HG03280 (cell line): ENCODE results near the gene DYNC2LI1.

Source experiments
- ATAC-seq: cut with Tn5 transposase; IDR thresholded peaks from one replicate; pipeline ENCODE4 v1.9.1; 2021; ENCODE audit warnings: mild to moderate bottlenecking, moderate library complexity; ENCODE audit not compliant: unreplicated experiment

Gene DYNC2LI1

DNA sequence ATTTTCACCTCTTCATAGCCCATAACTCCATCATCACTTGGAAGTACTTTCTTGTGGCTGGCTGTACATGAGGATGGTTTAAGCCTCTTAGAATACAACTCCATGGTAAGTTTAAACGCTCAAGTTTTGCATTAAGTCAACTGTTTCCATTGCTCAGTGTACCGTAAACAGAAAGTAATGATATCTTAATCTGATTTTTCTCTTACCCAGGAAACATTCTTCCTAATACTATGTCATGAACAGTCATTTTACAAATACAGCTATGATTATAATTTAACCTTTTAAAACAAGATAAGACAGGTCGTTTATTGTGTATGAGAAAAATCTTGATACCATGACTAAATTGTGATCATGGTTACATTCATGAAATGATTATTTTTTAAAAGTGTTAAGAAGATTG lies 11.6 kb upstream of the DYNC2LI1 start:
- ATAC-seq, result no peak

DNA sequence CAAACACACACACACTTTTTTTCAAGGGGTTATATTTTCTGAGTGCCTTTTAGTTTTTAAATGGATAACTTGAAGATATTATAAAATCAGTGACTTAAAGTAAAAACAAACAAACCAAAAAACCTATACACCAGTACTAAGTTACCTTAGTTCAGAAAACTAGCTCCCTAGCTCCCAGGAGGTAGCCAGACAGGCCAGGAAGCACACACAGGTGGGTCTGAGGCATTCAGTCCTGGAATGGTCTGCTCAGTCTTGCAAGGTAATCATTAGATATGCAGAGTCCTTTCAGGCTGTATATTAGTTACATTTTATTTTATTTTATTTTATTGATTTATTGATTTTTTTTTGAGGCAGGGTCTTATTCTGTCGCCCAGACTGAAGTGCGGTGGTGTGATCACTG lies 10.7 kb upstream of the DYNC2LI1 start:
- ATAC-seq, result no peak

DNA sequence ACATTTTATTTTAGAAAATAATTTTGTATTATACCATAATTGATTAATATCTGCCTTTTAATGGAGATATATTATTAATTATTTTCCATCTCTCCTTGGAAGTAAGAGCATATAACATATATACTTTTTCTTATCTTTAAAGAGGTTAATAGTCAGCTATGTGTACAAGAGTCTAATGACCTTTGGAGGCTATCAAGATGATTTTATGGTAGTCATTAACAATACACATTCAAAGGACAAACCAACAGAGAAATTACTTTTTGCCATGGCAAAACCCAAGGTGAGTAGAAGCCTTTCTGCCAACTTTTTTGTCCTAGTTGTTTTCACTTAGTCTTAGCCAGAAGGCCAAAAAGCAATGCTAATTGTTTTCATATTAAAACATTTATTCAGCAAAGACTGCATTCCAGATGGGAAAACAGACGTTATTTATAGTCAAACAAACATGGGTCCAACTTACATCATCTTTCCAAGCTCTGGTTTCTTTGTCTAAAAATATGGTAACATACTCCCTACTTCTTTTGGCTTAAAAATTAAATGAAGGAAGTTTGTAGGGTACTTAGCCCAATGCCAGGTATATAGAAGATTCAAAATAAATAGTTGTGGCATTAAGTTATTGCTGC lies 9.6 kb upstream of the DYNC2LI1 start:
- ATAC-seq, result no peak

DNA sequence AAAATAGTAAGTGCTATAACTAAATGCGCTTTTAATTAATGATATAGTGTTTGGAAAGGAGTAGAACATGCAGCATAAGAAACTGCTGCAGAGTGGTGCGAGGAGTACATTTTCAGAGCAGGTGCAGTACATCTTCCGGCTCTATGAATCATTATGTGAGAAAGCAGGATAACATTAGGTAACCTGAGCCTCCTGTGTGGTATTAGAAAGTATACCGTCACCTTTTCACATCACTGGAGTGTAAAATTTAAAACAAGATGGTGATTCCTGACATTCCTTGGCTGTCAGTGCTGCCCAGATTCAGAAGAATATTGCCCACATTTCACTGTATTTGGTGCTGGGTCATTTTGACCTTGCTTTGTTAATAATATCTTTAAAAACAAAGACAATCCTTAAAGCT lies 7.8 kb upstream of the DYNC2LI1 start:
- ATAC-seq, result no peak

DNA sequence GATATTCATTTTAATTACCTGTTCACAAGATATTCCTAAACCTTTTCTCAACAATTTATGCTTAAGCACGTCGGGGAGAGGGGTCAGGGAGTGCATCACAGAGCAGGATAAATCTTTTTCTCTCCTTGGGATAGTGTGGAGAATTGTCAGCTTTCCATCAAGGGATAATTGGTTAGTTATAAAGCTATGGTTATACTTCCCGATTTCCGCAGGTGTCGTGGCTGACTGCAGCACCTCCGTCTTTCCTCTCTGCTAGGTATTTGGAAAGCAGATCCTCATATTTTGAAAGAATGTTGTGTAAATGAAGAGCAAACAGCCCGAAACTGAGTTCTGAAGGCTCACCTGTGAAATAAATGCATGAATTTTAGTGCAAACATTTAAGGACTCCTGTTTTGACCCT lies 778 bp downstream of the DYNC2LI1 start:
- no peak for ATAC-seq

DNA sequence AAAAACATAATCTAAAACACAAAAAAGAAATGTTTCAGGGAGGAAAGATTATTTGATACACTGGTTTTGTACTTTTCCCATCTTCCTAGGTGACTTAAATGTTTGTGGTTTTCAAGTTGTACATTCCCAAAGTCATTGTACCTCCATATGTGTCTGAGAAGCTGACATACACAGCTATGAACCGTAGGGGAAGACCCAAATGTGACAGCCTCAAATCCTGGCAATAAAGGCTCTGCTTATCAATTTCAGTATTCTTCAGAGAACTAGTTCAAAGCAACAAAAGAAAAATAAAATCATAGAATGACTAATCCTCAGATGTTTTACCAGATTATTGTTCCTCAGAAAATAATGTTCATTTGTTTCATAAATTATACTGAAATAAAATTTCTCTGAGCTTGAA lies 2.5 kb downstream of the DYNC2LI1 start:
- no peak for ATAC-seq

DNA sequence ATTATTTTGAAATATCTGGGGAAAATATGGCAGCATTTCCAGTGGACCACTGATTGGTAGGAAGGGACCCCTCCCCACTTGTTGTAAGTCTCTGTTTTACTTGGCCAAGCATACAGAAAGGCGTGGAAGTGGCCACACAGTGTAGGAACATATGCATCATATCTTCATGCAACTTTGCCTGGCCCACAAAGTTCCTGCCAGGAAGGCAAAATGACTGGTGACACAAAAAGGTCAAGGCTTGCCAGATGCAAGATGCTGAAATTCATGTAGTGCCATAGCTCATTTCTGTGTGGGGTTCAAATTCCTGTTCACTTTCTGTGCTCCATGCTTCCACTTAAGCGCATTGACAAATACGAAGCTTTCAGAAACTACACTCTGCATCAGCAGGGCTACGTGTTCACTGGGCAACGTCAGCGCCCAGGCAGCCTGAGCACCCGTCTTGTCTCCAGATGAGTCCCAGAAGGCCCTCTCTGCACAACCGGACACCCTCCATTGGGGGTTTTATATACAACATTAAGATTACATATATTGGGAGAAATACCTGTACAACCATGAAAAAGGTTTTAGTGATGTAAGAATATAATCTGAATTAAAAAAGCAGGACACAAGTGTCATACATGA lies 3.6 kb downstream of the DYNC2LI1 start:
- no peak for ATAC-seq

DNA sequence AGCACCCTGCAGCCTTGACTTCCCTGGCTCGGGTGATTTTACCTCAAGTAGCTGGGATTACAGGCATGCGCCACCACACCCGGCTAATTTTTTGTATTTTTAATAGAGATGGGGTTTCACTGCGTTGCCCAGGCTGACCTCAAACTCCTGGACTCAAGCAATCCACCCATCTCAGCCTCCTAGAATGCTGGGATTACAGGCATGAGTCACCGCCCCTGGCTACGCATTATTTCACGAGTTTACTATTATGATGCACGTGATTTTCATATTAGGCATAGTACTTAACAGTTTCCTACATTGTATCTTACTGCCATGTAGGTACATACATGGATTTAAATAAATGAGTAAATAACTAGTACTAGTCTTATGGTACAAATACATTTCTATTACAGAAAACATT lies 4.4 kb downstream of the DYNC2LI1 start:
- no peak for ATAC-seq

DNA sequence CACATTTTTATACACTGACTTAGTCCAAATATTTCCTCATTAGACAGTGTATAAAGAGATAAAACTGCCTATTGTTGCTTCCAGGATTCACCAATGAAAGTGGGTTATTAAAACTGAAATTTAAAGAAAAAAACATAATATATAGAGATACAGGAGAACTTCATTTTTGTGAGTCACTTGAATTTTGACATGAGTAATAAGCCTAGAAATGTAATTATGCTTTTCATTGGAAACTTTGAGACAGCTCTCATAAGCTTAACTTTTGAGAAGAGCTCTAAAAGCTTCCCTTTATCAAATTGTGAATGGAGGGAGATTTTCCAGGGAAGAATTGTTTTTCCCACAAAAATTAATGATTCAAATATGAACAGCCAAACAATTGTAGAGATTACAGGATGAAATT lies 14.1 kb downstream of the DYNC2LI1 start:
- no peak for ATAC-seq

DNA sequence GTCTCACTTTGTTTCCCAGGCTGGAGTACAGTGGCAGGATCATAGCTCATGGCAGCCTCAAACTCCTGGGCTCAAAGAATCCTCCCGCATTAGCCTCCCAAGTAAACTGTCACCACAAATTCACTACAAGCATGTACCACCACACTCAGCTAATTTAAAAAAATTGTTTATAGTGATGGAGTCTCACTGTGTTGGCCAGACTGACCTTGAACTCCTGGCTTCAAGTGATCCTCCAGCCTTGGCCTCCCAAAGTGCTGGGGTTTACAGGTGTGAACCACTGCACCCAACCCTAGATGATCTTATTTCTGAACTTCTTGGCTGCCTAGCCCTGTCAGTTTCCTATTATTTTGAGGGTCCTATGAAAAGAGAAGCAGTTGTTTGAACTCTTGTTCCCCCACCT lies 14.8 kb downstream of the DYNC2LI1 start:
- ATAC-seq, result no peak

DNA sequence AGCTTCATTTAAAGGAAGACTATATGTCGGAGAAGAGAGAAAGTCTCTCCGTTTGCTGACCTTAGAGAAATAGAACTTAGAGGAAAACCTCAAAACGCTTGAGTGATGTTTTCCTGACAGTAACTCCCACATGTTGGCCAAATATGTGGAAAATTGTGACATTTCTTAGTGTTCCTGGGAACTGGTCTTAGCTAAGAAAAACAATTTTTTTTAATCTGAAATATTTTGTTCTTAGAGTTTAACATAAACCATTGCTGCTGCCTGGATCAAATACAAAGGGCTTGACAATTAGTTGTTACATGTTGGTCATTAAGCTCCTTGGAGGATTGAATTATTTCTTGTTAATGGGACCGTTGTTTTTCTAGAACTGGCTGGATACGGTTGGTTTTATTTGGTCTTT lies 16.3 kb downstream of the DYNC2LI1 start:
- no peak for ATAC-seq

DNA sequence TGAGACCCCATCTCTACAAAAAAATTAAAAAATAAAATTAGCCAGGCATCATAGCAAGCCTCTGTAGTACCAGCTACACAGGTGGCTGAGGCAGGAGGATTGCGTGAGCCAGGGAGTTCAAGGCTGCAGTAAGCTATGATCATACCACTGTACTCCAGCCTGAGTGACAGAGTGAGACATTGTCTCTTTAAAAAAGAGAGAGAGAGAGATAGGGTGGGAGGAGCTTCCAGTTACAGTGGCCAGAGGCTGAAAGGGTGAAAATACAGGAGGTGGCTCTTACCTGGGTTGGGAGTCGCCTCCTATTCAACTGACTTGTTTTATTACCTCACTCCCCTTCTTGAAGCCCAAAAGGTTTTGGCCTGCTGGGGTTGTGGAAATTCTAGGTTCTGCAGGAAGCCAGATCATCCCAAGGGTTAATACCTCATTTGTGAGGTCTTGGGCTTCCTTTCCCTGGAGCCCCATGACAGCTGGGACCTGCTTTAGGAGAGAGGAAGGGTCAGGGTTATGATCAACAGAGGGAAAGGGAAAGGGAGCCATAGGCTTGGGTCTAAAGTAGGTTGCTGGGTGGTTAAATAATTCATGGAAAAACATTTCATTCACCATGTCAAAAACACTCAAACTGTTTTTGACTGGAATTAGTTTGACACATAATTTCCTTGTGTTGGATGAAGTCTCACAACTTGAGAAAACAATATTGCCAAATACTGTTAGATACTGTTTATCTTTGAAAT lies 17.4 kb downstream of the DYNC2LI1 start:
- ATAC-seq, result no peak

DNA sequence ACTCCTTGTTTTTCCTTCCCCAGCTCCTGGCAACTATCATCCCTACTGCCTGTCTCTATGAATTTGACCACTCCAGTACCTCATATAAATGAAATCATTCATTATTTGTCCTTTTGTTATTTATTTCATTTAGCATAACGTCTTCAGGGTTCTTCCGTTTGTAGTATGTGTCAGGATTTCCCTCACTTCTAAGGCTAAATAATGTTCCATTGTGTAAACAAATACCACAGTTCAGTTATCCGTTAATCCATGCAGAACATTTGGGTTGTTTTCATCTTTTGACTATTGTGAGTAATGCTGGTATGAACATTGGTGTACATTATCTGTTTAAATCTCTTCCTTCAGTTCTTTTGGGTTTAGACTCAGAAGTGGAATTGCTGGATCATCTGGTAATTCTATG lies 18.8 kb downstream of the DYNC2LI1 start:
- no peak for ATAC-seq

DNA sequence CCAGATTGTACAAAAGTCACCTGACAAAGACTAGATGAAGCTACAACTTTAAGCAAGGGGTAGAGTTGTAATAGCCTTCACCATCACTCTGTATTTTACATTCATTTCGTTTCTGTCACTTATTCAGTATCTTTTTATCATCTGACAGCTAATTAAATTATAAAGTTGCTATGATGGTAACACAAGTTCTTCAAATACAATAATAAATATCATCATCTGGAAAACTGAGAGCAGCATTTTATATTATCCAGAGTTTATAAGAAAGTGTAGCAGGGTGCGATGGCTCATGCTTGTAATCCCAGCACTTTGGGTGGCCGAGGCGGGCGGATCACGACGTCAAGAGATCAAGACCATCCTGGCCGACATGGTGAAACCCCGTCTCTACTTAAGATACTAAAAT lies 21.1 kb downstream of the DYNC2LI1 start:
- no peak for ATAC-seq

DNA sequence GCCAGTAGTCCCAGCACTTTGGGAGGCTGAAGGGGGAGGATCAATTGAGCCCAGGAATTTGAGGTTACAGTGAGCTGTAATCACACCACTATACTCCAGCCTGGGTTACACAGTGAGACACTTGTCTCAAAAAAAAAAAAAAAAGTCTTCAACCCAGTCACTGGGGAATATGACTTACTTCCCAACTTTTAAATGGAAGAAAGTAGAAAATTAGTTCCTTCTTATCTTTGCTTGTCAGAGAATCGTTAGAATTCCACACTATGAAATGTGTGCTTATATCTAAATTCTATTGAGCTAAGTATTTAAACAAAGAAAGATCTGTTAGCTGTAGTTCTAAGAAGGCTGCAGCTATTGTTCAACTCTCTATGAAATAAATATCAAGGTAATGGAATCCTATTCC lies 22.4 kb downstream of the DYNC2LI1 start:
- no peak for ATAC-seq

DNA sequence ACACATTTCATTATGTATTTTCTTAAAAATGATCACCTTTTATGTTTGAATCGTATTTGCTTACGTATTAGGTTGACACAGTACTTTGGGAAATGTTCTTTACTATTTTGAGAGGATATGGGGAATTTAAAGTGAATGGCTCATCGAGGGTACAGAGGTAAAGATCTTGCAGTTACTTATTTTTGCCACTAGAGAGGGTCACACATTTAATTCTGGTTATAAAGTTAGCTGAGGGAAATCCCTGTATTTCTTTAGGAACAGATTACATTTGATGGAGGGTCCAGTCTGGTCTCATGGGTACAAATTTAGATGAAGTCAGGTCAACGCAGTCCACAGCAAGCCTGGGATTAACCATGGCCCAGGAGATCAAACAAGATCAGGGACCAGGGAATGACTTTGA lies 24.5 kb downstream of the DYNC2LI1 start:
- no peak for ATAC-seq

DNA sequence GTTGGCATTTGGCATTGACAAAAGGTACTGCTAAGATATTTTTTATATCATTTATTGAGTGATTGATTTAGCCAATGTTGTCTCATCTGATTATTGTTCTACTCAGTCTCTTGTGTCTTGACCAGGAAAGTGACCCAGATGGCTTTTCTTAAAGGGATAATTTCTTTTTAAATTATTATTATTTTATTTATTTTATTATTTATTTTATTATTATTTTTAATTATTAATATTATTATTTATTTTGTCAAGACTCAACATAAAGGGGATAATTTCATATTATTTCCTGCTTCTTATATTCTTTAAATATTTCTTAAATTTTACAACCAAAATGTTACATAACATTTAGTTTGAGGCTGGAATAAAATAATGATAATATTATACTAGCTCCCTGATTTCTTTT lies 27.1 kb downstream of the DYNC2LI1 start:
- ATAC-seq, result no peak

DNA sequence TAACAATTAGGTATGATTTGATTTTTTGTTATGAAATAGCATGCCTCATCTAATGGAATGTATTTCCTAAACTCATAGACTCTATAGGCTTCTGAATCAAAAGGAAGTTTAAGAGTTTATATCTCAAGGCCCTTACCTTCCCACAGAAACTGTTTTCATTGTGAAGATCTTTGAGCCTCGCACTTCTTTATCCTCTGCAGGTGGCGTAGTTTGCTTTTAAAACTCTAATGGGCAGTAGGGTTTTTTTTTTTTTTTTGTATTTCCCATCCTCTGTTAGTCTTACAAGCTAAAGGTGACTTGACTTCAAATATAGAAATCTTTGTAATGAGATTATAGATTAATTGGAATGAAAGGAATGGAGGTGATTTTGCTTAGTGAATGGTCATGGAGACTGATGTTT lies 28.3 kb downstream of the DYNC2LI1 start:
- no peak for ATAC-seq

DNA sequence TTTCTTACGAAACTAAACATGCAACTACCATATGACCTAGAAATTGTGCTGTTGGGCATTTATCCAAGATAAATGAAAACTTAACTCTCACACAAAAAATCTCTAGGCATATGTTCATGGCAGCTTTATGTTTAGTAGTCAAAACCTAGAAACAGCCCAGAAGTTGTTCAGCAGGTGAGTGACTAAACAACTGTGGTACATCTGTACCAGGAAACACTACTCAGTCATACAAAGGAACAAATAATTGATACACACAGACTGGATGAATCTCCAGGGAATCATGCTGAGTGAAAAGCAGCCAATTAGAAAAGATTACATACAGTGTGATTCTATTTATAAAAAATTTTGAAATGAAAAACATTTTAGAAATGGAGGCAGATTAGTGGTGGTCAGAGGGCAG lies 29.3 kb downstream of the DYNC2LI1 start:
- ATAC-seq, result no peak

DNA sequence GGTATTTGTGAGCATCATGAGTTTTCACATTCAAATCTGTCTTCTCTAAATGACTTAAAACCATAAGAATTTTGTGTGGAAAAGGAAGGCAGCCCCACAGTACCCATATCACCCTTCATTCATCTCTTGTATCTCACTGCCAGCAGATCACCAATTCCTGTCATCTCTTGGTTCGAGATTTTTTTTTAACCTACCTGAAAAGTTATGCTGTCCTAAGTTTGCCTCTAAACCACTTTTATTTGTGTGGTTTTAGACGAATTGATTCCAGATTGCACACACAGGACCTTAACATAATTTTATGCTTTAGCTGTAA lies 32.8 kb downstream of the DYNC2LI1 start:
- ATAC-seq, result no peak

DNA sequence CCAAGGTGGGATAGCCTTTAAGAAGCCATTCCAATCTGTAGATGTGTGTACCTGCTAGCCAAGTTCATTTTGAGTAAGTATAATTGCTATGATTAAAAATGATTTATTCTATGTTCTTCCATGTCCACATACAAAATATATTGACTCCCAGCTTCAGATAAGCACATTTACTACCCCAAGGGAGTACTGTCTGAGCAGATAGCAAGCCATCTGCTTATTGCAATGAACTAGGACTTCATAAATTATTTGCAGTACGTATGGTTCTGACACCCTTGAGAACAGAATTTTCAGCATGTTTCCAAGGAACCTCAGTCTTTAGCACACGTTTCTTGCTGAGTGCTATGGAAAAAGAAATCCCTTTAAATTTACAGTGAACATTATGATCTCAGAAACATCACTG lies 36.6 kb downstream of the DYNC2LI1 start:
- ATAC-seq, result no peak

DNA sequence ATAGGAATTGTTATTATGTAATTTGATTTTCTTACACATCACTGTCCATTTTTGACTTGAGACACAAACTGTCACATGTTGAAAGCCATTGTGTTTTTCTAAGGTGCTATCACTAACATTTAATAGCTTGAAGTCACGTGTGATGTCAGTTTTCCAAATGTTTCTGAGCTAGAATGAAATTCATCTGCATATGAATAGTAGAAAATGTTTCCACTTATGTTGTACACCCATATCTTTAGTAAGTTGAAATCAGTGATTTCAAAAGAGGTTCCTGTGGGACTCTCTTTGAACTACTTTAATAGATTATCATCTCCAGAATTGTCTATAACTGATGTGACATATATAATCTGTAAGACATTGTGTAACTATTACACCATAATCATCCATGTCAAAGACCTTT lies 37.0 kb downstream of the DYNC2LI1 start:
- no peak for ATAC-seq

DNA sequence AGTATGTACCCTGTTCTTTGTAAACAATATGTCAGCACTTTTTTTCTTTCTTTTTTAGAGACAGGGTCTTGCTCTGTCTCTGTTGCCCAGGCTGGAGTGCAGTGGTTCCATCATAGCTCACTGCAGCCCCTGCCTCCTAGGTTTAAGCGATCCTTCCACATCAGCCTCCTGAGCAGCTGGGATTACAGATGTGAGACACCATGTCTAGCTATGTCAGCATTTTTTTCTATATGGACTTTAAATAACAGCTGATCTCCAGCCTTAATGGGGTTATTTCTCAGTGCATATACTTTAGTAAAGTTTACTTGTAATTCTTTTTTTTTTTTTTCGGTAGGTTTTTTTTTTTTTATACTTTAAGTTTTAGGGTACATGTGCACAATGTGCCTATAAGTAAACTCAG lies 38.2 kb downstream of the DYNC2LI1 start:
- no peak for ATAC-seq
